GM18909 (cell line): ENCODE data around the gene INO80D.
"Not testable (repeated sequence)": the region's sequence is repeated elsewhere in the genome, so short reads cannot be mapped to it uniquely, and the experiment has no call there.

Source experiments
- ATAC-seq: cut with Tn5 transposase; IDR thresholded peaks from one replicate; pipeline ENCODE4 v1.9.1; 2021; ENCODE audit warnings: mild to moderate bottlenecking; ENCODE audit not compliant: unreplicated experiment, poor library complexity

The INO80D gene

DNA sequence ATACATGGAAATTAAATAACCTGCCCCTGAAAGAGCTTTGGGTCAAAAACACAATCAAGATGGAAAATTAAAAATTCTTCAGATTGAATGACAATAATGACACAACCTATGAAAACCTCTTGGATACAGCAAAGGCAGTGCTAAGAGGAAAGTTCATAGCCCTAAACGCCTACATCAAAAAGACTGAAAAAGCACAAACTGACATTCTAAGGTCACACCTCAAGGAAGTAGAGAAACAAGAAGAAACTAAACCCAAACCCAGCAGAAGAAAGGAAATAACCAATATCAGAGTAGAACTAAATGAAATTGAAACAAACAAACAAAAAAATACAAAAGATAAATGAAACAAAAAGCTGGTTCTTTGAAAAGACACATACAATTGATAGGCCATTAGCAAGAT, 52.5 kb downstream of the INO80D start:
- ATAC-seq = not testable (repeated sequence)

DNA sequence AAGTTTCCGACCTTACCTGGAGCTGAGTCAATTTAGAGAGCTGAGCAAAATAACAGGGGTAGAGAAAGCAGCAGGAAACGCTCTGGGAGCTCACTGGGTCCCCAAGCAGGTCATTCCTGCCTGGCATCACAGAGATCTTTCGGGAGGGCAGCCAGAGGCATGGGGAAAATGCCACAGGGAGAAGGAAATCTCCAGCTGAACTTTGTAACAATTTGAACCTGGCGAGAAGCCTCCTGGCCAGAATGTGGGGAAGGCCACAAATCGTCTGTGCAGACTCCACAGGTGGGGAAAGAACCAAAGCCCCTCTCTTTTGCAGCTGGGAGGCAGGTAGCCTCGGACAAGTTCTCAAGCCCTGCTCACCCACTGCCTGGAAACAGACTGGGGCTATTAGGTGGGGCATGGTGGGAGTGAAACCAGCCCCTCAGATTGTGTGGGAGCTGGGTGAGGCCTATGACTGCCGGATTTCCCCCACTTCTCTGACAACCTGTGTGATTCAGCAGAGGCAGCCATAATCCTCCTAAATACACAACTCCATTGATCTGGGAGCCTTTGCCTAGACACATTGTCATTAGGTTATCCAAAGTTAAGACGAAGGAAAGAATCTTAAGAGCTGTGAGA, 53.9 kb downstream of the INO80D start:
- no peak for ATAC-seq

DNA sequence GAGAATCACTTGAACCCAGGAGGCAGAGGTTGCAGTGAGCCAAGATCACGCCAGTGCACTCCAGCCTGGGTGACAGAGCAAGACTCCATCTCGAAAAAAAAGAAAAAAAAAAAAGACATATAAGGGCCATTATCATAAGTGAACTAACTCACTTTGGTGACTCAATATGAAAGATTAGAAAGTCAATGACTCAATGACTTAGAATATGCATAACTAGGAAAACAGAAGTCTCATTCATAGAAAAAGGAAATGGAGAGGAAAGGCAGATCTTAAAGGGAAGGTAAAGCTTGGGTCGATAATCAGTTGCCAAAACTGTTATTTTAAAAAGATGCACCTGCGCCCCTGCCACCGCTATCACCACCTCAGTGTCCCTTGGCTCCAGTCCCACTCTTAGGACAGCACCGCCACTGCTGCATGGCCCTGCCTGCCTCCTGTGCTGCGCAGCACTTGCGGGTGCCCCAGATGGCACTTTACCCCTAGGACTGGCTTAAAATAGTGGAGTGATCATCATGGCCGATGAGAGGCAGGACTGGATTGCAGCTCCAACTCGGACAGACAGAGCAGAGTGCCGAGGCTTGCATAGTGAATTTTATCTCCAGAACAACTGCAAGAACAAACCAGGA, 54.7 kb downstream of the INO80D start:
- ATAC-seq = peak; percentile 62

DNA sequence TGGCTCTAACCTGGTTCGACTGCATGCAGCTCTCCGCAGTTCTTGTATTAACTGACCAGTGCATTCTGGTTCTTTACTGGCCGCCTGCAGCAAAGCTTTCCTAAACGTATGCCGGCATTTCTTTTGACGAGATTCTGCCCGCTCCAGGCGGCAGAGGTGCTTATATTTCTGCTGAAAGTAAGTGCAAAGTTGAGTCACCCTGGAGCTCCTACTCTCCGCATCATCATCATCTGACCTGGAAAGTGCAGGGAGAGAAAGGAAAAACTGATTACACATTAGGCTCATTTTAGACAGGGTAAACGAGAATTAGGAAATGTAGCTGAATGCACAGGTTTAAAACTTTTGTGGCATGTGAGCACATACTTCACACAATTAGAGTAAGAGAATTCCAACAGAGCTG, 57.9 kb downstream of the INO80D start:
- no peak for ATAC-seq

DNA sequence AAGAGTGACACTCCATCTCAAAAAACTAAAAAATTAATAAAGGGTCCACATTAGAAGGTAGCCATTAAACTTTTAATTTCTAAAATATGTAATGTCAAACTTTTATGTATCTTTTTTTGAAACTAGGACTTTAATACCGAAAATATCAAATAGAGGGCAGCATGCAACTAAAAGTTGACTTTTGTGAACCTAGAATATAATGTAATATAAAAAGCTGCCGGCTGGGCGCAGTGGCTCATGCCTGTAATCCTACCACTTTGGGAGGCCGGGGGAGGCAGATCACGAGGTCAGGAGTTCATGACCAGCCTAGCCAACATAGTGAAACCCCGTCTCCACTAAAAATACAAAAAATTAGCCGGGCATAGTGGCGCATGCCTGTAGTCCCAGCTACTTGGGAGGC, 62.8 kb downstream of the INO80D start:
- ATAC-seq = no peak

DNA sequence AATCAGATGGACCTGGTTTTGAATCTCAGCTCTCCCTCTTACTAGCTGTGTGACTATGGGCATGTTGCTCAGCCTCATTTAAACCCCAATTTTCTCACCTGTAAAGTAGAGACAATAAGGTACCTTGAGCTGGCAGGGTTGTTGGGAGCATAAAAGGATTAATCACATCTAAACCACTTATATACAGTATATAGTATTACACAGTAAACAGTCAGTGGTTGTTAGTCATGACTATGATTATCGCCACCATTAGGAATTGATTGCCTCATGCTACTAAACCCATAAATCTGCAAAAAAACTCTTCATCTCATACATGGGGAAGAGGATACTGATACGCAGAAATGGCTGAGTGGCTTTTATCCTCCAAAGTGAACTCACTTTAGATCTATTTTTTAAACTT, 65.8 kb downstream of the INO80D start:
- no peak for ATAC-seq

DNA sequence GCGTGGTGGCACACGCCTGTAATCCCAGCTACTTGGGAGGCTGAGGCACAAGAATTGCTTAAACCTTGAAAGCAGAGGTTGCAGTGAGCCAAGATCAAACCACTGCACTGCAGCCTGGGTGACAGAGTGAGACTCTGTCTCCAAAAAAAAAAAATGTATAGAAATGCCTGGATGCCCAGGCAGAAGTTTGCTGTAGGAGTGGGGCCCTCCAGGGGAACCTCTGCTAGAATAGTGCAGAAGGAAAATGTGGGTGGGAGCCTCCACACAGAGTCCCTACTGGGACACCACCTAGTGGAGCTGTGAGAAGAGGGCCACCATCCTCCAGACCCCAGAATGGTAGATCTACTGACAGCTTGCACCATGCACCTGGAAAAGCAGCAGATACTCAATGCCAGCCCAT, 70.2 kb downstream of the INO80D start:
- not testable (repeated sequence) for ATAC-seq

DNA sequence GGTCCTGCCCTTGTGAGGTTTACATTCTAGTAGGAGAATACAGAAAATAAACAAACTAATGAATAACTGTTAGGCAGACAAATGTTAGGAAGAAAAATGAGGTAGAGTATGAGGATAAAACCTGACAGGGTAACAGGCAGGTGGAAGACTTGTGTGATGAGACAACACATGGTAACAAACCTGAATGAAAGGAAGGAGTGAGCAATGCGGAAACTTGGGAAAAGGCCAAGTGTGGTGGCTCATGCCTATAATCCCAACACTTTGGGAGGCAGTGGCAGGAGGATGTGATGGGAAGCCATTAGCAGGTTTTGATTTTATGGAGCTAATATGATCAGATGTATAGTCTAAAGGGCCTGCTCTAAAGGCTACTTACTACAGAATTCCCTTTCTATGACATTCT, 74.2 kb downstream of the INO80D start:
- ATAC-seq = no peak

DNA sequence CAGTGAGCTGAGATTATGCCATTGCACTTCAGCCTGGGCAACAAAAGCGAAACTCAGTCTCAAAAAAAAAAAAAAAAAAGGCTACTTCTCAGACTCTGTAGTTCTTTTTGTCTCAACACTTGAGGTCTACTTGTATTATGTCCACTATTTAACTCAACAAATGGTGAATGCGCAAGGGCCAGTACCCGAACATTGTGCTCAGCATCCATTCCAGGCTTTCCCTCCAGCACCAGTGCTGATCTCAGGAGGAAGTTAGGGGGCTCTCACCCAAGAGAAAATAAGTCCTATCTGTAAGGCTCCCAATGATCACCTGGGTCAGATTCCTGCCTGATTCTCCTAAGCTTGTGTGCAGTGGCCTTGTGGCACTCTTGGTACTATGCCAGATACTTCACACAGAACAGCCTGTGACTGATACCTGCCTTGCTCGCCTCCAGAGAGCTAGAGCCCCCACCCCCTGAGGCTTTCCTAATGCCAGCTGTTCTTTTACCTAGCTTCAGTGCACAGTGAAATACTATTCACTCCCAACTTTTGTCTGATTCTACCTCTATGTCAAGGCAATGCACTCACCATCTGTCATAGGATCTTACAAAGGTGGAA, 74.9 kb downstream of the INO80D start:
- ATAC-seq = no peak

DNA sequence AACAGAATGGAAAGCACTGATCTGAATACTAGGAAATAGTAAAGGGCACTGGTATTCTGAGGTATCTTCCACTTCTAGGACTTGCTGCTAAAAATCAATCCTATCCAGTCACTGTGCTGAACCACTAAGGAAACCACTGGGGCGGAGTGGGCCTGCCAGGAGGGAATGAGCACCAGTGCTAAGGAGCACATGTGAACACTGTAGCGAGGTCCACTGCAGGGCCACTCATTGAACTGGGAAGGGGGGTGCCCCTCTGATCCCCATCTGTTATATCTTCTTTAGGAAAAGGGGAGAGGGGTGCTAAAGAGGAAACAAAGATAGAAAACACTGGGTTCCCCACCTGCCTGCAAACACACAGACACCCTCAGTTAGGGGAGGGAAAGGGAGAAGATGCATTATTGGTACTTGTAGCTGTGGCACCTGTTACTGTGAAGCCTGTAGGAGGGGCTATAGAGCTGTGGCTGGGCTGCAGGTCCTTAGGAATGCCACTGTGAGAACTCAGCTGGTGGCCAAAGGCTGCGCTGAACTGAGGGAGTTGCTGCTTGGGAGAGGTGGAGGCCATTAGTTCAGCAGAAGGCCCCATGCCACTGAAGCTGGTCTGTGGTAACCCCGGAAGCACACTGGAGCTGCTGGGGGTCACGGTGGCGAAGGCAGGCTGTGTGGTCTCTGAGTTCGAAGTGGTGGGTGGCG, 81.8 kb downstream of the INO80D start:
- no peak for ATAC-seq

DNA sequence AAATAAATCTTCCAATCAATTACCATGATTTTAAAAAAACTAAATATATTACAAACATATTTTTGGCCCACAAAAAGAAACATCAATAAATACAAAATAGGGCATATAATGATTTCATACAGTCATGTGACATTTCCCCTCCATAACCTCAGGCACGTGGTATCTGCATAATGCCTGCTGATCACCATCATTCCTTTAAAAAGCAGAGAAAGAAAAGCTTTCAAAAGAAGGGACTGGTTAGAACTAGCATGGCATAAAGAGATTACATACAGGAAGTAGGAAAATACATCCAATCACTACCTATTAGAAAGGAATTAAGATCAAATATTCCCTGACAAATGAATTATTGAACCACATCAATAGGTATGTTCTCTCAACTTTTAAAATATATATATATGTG, 83.5 kb downstream of the INO80D start:
- ATAC-seq = no peak

DNA sequence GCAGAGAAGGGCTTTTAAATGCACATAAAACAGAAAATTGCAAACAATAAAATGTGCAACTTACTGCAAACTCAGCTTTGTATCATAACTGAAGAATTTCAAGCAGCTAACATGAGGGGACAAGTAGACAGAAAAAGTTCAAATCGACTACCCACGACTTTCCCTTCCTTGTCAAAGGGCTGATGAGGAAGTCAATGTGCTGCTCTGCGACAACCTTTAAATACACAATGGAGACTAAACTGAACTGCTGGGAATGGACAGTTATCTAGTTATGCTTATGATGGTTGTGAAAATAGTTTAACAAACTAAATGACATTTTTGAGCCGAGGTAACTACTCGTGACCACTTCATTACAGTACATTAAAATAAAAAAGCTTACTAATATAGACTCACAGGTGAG, 84.1 kb downstream of the INO80D start:
- no peak for ATAC-seq

DNA sequence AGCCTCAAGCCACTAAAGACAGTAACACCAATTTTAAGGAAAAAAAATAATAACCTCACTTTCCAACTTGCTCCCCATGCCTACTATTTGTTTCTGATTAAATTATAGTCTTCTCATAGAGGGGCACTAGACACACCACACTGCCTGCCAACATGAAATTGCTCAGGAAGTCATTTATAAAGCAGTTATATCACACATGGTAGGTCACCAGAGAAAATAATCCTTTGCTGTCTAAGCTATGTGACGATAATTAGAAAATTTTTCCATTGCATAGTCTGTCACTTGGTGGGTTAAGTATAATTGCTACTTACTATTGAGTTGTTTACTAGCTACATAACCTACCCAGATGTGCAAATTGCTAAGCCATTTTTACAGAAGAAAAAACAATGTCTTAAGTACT, 85.2 kb downstream of the INO80D start:
- ATAC-seq = no peak

DNA sequence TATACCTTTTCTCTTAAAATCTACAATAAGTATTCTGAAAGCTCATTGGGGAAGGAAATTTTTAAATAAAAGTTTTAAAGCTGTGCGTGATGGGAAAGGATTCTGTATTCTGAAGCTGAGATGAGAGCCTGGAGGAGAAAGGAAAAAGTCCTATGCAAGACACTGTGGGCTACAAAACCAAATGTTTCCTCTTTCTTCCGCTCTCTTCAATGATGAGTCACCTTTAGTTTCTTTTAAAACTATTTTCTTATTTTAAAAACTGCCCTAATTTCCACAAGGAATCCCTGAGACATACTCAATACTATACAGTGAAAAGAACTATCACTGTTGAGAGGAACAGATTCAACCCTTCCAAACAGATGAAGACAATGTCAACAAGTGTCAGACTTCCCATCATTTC, 87.4 kb downstream of the INO80D start:
- no peak for ATAC-seq

DNA sequence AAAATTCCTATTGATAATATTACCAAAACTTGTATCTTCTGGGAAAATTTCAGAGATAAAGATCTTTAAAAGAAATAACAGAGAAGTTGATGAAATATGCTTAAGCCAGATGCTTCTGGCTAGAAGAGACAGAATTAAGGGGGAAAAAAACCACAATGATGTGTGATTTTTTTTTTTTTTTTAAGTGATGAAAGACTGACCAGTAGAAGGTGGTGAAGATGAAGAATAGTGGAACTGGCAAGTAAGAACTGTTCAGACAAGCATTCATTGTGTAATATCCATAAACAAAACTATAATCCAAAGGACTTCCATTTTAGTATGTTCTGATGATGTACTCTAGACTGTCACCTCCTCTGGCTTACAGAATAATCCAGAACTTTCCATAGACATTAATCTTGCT, 89.8 kb downstream of the INO80D start:
- no peak for ATAC-seq

DNA sequence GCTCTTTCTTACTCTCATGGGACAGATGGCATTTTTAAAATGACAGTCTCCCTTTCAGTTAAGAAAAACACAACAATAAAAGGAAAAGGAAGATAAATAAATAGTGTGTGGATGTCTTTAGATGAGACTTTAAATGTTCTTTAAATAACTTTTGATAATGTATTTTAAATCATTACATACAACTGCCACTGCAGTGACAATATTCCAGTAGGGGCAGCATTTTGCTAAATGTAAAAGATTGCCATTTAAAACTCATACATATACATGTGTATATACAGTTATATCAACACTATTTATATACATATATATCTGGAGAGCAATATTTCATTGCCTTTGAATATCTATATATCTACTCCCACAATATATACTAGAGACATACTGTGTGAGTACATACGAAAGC, 90.7 kb downstream of the INO80D start:
- no peak for ATAC-seq

DNA sequence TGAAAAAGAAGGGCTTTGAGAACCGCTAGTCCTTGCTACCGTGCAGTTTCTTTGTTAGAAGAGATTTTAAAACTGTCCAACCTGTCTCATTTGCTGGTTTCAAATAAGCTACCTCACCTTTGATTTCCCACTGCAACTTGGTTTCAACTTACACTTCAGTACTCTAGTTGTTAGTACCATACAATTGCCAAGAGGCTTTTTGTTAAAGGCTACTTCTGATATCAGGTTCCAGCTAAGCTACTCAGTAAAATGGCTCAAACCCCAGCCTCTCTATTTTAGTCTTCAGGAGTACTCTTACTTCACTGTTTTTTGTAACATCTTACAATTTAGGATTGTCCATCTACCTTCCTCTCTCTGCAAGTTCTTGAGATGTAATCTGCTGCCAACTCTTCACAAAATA, 91.6 kb downstream of the INO80D start:
- ATAC-seq = no peak

DNA sequence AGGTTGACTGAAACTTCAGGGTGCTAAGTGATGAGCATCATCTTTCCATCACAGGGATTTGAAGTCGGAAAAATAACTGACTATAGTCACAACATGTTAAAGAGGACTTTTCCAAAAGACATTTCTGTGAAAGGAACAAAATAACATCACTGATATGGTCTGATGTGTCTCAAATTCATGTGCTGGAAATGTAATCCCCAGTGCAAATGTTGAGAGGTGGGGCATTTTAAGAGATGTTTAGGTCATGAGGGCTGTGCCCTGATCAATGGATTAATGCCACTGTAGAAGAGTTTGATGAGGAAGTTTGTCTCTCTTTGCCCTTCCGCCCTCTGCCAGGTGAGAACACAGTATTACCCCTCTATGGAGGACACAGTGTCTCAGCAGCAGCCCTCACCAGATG, 95.9 kb downstream of the INO80D start:
- ATAC-seq = no peak

DNA sequence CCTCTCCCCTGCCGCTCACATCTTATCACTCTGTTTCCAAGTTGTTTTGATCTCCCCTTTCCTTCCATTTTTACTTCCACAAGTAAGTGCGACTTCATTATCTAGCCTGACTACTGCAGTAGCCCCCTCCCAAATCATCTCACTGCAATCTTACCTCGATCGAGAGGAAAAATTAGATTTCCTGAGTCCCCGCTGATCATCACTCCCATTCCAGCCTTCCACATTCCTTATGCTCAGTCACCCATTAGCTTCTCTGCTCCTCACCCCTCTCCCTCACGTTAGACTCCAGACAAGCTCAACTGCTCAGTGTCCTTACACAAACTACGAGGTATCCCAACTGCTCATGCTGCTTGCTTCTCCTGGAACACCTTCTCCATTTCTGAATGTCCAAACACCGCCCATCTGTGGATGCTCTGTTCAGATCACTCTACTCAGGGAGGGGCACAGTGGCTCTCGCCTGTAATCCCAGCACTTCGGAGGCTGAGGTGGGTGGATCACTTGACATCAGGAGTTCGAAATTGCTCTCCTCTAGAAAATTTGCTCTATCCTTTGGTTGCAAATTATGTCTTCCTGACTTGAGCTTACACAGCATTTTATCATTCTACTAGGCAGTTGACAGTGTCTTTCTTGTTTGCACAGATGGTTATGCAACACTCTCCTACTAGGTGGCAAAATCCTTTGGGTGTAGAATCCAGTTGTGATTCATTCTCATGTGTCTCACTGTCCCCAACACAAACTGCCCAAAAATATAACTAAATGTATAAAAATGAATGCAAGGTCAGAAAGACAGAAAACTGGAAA, 96.5 kb downstream of the INO80D start:
- ATAC-seq = no peak

DNA sequence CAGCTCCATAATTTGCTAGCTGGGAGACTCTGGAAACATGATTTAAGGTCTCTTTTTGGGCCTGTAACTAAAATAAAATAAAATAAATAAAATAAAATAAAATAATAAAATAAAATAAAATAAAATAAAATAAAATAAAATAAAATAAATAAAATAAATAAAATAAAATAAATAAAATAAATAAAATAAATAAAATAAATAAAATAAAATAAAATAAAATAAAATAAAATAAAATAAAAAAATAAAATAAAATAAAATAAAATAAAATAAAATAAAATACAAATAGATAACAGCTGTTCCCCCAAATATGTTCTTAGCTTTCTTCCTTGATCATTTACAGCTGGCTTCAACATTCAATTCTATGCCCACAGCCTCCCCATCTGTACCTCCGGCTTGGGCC, 97.3 kb downstream of the INO80D start:
- ATAC-seq = not testable (repeated sequence)

DNA sequence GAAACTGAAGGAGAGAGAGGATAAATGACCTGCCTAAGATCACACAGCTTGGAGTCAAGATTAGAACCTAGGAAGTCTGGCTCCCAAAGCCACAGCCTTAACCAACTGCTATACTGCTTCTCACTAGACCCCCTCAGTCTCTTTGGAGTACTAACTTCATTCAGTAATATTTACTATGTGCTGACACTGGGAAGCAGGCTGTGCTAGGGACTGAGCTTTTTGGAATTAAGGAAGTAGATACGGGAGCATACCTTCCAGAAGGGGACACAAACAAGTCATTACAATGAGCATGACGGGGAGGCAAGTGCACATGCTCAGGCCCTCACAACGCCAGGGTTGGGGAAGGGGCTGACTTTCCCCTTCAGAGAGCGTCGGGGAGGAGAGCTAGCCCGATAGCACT, 97.7 kb downstream of the INO80D start:
- ATAC-seq = no peak
